GM21423 (cell line): ENCODE results near the gene GFRA4.

Experiments
- ATAC-seq: cut with Tn5 transposase; IDR thresholded peaks from one replicate; pipeline ENCODE4 v1.9.1; 2021; ENCODE audit warnings: mild to moderate bottlenecking, moderate library complexity; ENCODE audit not compliant: unreplicated experiment

Gene GFRA4

DNA sequence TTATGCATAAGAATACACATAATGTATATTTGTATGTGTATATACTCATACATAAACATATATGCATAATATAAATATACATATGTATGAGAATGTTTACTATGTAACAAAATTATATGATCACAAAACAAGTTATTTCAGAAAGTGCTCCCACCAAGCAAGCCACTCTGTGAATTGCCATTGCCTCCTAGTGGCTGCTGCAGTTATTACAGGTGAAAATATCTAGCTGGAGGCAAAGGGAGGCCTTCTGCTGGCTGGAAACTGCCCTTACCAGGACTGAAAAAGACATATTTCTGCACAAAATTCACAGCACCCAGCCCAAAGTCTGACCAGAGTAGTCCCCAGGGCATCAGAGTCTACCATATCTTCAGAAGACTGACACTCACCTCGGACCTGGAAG, 33.0 kb upstream of the GFRA4 start:
- no peak for ATAC-seq

DNA sequence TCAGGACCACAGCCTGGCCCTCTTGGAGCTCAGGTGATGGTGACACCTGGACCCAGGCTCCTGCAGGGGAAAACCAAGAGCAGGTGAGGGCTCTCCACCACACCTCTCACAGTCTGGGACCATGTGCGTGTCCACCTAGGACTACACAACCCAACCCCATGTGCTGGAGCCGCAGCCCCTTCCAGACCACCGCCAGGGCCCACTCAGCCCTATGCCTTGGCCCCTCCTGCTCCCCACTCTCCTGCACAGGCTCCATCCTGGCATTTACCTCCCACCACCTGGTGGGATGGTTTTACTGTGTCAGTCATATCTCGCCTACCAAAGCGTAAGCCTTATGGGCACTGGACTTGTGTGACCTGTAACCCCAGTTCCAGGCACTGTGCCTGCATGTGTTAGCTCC, 31.7 kb upstream of the GFRA4 start:
- ATAC-seq: no peak

DNA sequence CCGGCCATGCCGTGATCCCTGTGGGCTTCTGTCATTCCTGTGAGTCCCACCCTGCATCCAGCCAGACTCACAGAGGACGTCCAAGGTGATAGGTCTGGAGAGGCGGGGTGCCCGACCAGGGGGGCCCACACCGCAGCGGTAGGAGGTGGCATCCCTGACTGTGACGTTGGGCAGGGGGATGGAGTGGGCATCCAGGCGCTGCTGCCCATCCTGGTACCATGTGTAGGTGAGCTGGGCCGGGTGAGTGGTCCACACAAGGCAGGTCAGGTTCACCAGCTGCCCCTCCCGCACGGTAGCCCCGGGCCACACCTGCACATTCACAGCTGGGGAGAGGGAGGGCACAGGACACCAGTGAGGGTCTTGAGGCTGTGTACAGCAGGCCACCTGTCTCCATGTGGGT, 30.2 kb upstream of the GFRA4 start:
- ATAC-seq: no peak

DNA sequence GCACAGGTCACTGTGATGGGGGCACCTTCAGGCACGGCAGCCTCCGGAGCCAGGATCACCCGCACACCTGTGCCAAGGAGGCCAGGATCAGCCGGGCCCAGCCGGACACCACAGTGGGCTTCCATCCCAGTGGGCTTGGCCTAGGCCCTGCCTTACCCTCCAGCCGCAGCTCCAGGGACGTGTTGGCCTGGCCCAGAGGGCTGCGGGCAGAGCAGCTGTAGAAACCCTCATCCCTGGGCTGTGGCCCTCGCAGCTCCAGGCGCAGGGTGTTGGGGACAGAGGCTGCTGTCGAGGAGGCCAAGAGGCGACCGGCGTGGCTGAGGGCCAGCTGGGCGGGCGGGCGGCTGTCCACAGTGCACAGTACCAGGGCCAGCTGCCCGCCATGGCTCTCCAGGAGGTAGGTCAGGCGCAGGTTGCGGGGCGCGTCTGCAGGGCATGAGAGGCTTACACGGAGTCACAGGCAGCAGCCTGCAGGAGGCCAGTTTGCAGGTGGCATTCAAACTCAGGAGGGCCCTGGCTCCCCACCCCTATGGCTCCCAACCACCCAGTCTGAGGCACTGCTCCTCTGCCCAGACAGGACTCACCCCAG, 29.6 kb upstream of the GFRA4 start:
- no peak for ATAC-seq

DNA sequence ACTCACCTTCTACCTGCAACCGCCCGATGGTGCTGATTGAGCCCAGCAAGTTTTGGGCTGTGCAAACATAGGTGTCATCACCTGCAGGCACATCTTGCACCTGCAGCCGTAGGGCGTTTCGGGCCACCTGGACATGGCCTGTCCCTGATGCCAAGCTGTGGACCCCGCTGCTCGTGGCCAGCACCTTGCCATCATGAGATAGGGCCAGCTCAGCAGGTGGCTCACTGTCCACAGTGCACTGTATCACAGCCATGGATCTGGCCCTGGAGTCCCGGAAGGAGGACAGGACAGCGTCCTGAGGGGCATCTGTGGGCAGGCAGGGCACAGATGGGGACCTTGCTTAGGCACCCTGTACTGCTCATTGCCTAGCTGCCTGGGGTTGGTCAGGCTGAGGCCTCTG, 28.7 kb upstream of the GFRA4 start:
- no peak for ATAC-seq

GRCh38 chr20:3691306-3691705, 28.1 kb upstream of the GFRA4 start:
- ATAC-seq: no peak

DNA sequence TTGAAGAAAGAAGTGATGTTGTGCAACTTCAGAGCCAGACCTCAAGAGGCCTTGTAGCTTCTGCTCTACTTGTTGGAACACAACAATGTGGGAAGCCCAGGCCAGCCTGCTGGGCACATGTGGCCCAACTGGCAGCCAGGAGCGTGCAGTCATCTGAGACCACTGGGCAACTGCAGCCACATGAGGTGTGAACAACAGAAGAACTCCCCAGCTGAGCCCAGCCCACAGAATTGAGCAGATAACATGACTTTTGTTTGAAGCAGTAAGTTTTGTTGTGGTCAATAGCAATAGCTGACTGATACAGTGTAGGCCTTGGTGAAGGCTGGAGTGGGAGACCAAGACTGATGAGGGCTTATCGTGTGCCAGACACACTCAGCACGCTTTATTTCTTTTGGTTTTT, 27.2 kb upstream of the GFRA4 start:
- no peak for ATAC-seq

- no peak for ATAC-seq
Observed at GRCh38 chr20:3689978-3690377, 26.8 kb upstream of the GFRA4 start.

GRCh38 chr20:3687655-3688054, 24.5 kb upstream of the GFRA4 start:
- no peak for ATAC-seq

DNA sequence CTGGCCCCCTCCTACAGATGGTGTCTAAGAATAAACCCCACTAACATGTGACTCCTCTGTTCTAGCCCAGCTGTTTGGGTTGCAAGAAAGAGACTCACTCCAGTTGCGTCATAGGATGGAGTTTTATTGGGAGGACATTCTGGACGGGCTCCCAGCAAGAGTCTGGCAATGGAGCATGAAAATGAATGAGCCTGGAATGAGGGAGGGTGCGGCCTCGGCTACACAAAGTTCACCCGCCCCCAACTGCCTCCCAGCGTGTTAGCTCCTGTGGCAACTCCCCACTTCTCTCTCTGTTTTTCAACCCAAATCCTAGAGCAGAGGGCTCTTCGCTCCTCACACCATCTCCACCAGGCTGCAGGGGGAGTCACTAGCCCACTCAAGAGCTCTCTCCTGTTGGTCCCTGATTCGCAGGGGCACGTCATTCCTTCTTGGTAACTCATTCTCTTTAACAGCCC, 23.7 kb upstream of the GFRA4 start:
- no peak for ATAC-seq

- no peak for ATAC-seq
Observed at GRCh38 chr20:3686421-3686820, 23.2 kb upstream of the GFRA4 start.

GRCh38 chr20:3685341-3685740, 22.1 kb upstream of the GFRA4 start:
- no peak for ATAC-seq

DNA sequence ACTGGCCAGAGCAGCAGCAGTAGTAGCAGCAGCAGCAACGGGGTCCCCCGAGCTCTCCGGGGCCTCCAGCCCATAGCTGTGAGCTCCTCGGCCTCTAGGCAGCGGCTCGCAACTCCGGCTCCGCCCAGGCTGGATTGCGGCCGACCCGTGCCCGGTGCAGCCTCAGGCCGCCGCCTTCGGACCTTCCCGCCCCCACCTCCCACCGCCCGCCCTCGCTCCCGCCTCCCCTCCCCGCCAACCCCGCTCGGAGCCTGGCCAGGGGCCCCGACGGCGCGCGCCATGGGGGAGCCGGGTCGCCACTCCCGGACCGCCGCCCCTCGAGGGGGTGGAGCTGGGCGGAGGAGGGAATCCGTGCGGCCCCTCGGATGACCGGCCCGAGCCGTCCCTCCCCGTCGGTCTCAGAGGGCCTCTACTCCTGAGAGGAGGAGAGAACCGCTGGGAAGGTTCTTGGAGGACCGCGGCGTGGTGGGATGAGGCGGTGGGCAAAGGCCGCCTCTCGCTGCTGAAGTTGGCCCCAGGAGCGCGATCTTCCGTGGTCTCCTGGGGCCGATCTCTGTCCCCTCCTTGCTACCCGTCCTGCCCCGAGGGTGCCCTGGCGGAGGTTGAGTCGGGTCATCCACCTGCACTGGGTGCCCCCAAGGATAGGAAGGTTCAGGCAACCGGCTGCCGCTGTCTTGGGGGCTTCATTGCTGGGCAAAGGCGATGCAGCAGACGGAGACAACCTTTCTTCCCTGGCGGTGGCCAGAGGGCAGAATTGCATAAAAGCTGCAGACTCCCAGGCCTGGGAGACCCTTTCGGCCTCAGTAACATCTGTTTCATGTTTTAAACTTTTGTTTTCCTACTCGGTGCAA, 19.0 kb upstream of the GFRA4 start, which contains the start of gene ADAM33:
TSS of gene ADAM33 (minus strand) at position 80 of the 851 bp plus-strand sequence. CDS start at position 74, 6 bp downstream.
- no peak for ATAC-seq

- ATAC-seq: no peak
Observed at GRCh38 chr20:3681352-3681930, 18.2 kb upstream of the GFRA4 start.

DNA sequence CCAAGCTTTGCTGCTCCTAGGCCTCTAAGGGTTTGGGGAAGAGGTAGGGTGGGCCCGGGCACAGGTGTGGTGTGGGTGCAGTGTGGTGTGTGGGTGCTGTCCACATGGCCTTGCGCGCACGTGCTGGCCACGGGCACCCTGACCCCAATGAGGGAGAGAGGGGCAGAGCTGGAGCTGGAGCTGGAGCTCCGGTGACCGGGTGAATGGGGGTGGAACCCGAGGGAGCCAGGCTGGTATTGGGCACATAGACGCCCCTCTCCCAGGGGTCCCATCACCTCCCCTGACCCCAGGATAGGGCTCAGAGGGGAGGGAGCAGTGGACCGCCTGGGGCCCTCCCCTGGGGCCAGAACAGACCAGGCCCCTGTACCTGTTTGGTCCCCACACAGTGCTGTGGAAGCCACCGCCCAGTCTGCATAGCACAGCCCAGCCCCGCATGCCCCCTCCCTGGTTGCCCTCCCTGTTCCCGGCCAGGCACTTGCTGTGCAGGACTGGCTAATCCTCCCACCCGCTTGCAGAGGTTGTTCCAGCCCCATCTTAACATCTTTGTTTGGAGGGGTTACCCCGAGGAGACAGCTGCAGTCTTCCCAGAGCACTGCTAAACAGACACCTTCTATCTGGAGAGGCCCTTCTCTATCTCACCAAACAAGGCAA, 17.6 kb upstream of the GFRA4 start:
- ATAC-seq: no peak

GRCh38 chr20:3679749-3680700, 16.8 kb upstream of the GFRA4 start:
- ATAC-seq: no peak

- no peak for ATAC-seq
Observed at GRCh38 chr20:3678856-3679720, 15.9 kb upstream of the GFRA4 start.

DNA sequence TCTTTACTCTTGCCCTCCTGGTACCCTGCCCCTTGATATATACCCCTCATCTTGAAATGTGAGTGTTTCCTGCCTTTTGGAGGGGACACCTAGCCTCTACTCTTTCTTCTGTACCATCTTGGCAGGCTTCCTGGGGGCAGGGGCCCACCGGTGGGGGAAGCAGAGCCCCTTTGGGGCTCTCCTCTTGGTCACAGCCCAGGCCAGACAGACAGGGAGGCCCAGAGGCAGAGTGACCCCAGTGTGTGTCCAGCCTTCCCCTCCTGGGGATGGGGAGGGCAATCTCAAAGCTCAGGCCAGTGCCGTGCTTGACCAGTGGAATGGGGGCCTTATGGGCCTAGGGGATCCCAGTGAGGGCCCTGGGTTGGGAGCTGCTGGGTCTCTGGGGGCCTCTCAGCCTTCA, 15.0 kb upstream of the GFRA4 start:
- ATAC-seq: no peak

DNA sequence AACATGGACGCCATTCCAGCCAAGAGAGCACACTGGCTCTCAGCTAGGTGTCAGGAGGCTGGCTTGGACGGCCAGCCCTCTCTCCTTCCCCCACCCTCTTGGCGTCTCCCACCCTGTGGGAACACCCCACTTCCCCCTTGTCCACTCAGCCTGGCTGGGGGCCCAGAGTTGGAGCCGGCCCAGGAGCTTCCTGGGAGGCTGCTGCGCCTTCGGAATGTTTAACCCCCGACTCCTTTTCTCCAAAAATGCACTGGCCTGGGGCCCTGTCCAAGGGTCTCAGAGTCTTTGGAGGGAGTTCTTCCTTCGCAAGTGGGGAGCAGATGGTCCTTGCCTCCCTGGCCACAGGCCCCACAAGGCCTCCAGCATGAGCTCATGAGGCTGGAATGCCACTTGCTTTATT, 14.5 kb upstream of the GFRA4 start:
- no peak for ATAC-seq
